Renal cortex interstitium (tissue), 11 donors: ENCODE results near the gene LRRC47. TPM values are rescaled to one million over a fixed set of nuclear protein-coding genes. Genes with fewer than 3 reads are reported as not detected.
A peak's percentile ranks its signal among the peaks of the same experiment; 100 is the strongest.

Experiments
- DNase-seq, 11 donors: peaks; one replicate each; pipeline ENCODE4 v3.0.0-alpha.2; 2013; ENCODE audit warnings: low read depth in 9 of 11, low spot score in 4 of 11; ENCODE audit errors: extremely low read depth in 1 of 11
- polyA plus RNA-seq, 3 donors: library from polyadenylated mRNA; unstranded; fragments of 120-200 nt; gene quantifications; one replicate each; pipeline ENCODE4 v1.2.1, GENCODE V29; 2013; ENCODE audit not compliant: insufficient read length in 3 of 3

Gene LRRC47
- polyA plus RNA-seq, 3 donors, result 63.9 to 68.1 (median 66.4) TPM

- no peak for DNase-seq
These were observed 19.2 kb downstream of the LRRC47 start for GRCh38 chr1:3777078-3777547.

- DNase-seq, result no peak
These were observed 19.9 kb downstream of the LRRC47 start for GRCh38 chr1:3776231-3776961.

- peak in 4 of 11 donors; percentile 49 to 73 (median 58) for DNase-seq
These were observed 20.6 kb downstream of the LRRC47 start for GRCh38 chr1:3775490-3776230.

- DNase-seq, result no peak
These were observed 21.3 kb downstream of the LRRC47 start for GRCh38 chr1:3774946-3775489.

GRCh38 chr1:3774276-3774945 lies 21.9 kb downstream of the LRRC47 start:
- DNase-seq, result no peak

GRCh38 chr1:3773572-3774275 lies 22.6 kb downstream of the LRRC47 start:
- no peak for DNase-seq

GRCh38 chr1:3772715-3773571 lies 23.4 kb downstream of the LRRC47 start, which contains the start of gene SMIM1:
SMIM1 (plus strand) TSS chr1:3772749; CDS start chr1:3775374, 2,625 bp downstream.
- no peak for DNase-seq

- peak in 9 of 11 donors; percentile 66 to 86 (median 81) for DNase-seq
These were observed 24.1 kb downstream of the LRRC47 start for GRCh38 chr1:3772027-3772714.

GRCh38 chr1:3771108-3772026 lies 24.9 kb downstream of the LRRC47 start:
- no peak for DNase-seq

GRCh38 chr1:3770047-3770765 lies 26.1 kb downstream of the LRRC47 start:
- DNase-seq, result no peak

- DNase-seq, result no peak
These were observed 27.4 kb downstream of the LRRC47 start for GRCh38 chr1:3768811-3769390.

GRCh38 chr1:3767328-3767925 lies 28.9 kb downstream of the LRRC47 start:
- DNase-seq, result no peak

- DNase-seq, result no peak
These were observed 32.8 kb downstream of the LRRC47 start for GRCh38 chr1:3763351-3764125.

- no peak for DNase-seq
These were observed 33.4 kb downstream of the LRRC47 start for GRCh38 chr1:3762873-3763228.
